NT2/D1 (cell line): Measurements from ENCODE around the gene LHCGR.

Source experiments
- SUZ12 ChIP-seq: IDR thresholded peaks from 2 replicates; pipeline ENCODE4 v1.6.1; 2011; ENCODE audit not compliant: insufficient read length, insufficient read depth; ENCODE audit errors: extremely low read depth
- YY1 ChIP-seq: IDR thresholded peaks from 2 replicates; pipeline ENCODE4 v1.6.1; 2011; ENCODE audit not compliant: insufficient read length, insufficient read depth
- ZNF274 ChIP-seq: IDR thresholded peaks from 2 replicates; pipeline ENCODE4 v1.6.1; 2011; ENCODE audit warnings: mild to moderate bottlenecking, low read depth, low read length

DNA sequence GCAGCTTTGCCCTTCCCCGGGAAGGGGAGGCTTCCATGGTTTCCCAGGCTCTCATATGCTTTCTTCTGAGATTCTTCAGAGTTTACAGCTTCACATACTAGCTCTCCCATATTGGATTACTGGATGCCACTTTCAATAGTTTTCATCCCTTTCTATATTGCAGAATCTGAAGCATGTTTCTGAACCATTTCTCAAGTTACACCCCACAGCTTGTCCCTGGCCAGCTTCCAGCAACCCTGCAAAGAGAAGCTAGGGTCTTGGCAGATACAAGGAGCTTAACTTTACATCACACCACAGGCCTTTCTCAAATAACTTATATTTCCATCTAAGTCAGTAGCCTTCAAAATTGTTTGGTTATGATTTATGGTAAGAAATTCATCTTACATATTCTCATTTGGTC is 39.6 kb downstream of the LHCGR start:
- TF ChIP-seq SUZ12 (no peak), YY1 (no peak), ZNF274 (no peak)
